Activated effector memory CD4-positive, alpha-beta T cell treated with anti-CD3 and anti-CD28 coated beads, Interleukin-2, amount 50 U/mL, for 16 hours (primary cell): ENCODE measurements around the gene MKNK2.
"Not testable (repeated sequence)": the region's sequence is repeated elsewhere in the genome, so short reads cannot be mapped to it uniquely, and the experiment has no call there.

Experiments
- DNase-seq: peaks from one replicate; pipeline ENCODE4 v3.0.0-alpha.2; 2020

Gene MKNK2

DNA sequence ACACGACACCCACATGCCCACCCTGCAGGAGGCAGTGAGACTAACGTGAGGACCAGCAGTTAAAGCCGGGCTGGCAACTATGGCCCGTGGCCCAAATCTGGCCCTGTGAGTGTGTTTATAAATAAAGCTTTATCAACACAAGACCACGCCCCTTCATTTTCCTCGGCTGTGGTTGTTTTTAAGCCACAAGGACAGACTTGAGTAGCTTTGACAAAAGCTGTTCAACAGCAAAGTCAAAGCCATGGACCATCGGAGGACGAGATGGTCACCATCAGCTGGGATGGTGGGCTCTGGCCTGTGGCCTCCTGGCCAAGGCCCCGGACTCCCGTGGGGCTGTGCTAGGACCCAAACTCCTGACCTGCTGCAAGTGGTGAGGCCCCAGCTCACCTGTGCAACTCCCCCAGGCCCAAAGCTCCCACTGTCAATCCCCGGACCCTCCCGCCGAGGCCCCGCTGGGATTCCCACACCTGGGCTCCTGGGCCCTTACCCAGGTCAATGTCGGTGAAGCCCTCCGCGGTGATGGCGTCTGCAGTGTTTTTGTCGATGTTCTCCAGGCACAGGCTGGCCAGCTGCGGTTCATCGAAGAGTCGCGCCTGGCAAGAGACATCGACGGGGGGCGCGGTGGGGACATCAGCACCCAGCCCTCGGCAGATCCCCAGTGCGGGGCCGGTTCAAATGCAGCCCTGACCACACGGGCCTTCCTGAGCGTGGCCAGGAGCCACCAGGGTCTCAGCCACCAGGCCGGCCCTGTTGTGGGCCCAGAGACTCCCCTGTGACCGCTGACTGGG is 60.6 kb downstream of the MKNK2 start:
- no peak for DNase-seq

DNA sequence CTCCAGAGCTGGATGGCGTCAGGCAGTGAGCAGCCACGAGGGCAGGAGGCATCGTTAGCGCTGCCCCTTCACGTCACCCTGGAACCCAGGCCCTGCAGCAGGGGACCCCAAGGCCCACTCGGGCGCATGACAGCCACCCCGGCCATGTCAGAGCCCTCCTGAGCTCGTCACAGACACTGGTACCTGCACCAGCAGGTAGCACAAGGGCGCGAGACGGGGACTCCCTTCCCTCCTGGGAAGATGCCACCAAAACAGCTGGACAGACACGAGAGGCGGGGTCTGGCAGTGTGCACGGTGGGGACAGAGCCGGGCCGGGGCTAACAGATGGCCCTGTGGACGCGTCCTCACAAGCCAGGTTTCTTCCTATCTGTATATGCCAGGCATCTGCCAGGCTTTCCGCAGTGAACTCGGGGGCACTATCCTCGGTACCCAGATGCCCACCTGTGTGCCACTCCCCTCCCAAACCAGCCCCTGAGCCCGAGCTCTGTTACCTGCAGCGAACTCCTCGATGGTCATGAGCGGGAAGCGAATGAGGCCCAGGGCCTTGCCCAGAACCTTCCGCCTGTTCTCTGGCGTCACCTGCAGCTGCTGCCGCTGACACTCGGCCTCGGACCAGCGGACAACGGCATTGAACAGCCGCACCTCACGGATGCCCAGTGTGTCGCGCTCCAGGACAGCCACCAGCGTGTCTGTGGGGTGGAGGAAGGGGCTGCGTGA is 61.4 kb downstream of the MKNK2 start:
- peak; percentile 57 for DNase-seq

DNA sequence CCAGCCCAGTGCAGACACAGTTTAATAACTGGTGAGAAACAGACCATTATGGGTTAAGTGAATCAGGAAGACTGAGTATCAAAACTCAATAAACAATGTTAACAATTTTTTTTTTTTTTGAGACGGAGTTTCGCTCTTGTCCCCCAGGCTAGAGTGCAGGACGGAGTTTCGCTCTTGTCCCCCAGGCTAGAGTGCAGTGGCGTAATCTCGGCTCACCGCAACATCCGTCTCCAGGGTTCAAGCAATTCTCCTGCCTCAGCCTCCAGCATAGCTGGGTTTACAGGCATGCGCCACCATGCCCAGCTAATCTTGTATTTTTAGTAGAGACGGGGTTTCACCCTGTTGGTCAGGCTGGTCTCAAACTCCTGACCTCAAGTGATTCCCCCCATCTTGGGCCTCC is 62.6 kb downstream of the MKNK2 start:
- not testable (repeated sequence) for DNase-seq
